Prostate gland (tissue), 2 donors: ENCODE results near the gene NDST4.

Experiments used
- POLR2A ChIP-seq: fragments of 450-650 bp; IDR thresholded peaks from one replicate; pipeline ENCODE4 v1.6.1; 2016; ENCODE audit warnings: antibody characterized with exemption, mild to moderate bottlenecking
- POLR2AphosphoS5 ChIP-seq: sonication (generic); formaldehyde crosslinking; IDR thresholded peaks from one replicate; pipeline ENCODE4 v1.6.1; 2017; ENCODE audit warnings: antibody characterized with exemption
- TF ChIP-seq, protein P1 (sequence below), 4 experiments: fragments of 200-600 bp in 2 of 4; fragments of 450-650 bp in 2 of 4; sonication (generic) in 2 of 4; IDR thresholded peaks; 1 replicate in 3 of 4; 2 replicates in 1 of 4; pipeline ENCODE4 v1.5.1; 2016 to 2019; ENCODE audit warnings: antibody characterized with exemption in 4 of 4, mild to moderate bottlenecking in 2 of 4, moderate library complexity in 2 of 4

DNA sequence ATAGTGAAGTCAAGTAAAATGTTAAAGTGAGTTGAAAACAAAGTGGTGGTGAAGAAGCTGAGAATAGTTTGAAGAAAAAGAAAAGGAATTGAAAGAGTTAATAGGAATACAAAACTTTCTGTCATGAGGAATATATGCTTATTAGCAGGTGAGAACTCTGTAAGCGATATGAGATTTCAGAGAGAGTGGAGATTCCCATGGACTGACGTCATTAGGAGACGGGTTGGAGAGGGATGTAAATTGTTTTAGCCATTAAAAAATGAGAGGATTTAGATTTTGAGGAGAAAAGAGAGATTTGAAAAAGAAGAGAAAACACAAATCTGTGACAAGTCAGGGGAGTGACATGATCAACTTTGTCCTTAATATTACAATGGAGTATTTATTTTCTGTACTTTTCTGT is 11.7 kb downstream of the NDST4 start:
- TF ChIP-seq, protein P1, sequence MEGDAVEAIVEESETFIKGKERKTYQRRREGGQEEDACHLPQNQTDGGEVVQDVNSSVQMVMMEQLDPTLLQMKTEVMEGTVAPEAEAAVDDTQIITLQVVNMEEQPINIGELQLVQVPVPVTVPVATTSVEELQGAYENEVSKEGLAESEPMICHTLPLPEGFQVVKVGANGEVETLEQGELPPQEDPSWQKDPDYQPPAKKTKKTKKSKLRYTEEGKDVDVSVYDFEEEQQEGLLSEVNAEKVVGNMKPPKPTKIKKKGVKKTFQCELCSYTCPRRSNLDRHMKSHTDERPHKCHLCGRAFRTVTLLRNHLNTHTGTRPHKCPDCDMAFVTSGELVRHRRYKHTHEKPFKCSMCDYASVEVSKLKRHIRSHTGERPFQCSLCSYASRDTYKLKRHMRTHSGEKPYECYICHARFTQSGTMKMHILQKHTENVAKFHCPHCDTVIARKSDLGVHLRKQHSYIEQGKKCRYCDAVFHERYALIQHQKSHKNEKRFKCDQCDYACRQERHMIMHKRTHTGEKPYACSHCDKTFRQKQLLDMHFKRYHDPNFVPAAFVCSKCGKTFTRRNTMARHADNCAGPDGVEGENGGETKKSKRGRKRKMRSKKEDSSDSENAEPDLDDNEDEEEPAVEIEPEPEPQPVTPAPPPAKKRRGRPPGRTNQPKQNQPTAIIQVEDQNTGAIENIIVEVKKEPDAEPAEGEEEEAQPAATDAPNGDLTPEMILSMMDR (IDR thresholded peaks at IDR 0.05): no peak
- TF ChIP-seq POLR2A (no peak), POLR2AphosphoS5 (no peak)
